ENCODE measurements around the gene FAT1. TPM values are rescaled to one million over a fixed set of nuclear protein-coding genes. Genes with fewer than 3 reads are reported as not detected.

The FAT1 gene
- total RNA-seq, 4 donors from 2014 or later = 21.0 to 109 (median 76.4) TPM

- no peak overlapping the region for H3K27ac ChIP-seq
- H3K27me3 ChIP-seq = peaks cover 0 to under 1% (median 0%) of the 10 kb centered on the region in 4 donors
- DNase-seq = no peak
- no peak overlapping the region for H3K4me3 ChIP-seq
- no peaks in the 10 kb centered on the region for H3K36me3 ChIP-seq
- no peaks in the 10 kb centered on the region for H3K9me3 ChIP-seq
- H3K4me1 ChIP-seq = no peaks in the 10 kb centered on the region
- WGBS, 2 donors = 77 to 82% methylated on average over 2 of the region's 2 CpGs
- intact Hi-C loops (cut with DNase I) = no loop called here
- TF ChIP-seq, protein P1, sequence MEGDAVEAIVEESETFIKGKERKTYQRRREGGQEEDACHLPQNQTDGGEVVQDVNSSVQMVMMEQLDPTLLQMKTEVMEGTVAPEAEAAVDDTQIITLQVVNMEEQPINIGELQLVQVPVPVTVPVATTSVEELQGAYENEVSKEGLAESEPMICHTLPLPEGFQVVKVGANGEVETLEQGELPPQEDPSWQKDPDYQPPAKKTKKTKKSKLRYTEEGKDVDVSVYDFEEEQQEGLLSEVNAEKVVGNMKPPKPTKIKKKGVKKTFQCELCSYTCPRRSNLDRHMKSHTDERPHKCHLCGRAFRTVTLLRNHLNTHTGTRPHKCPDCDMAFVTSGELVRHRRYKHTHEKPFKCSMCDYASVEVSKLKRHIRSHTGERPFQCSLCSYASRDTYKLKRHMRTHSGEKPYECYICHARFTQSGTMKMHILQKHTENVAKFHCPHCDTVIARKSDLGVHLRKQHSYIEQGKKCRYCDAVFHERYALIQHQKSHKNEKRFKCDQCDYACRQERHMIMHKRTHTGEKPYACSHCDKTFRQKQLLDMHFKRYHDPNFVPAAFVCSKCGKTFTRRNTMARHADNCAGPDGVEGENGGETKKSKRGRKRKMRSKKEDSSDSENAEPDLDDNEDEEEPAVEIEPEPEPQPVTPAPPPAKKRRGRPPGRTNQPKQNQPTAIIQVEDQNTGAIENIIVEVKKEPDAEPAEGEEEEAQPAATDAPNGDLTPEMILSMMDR (IDR thresholded peaks at IDR 0.05) = no peak
- no peak for TF ChIP-seq POLR2A (IDR thresholded peaks at IDR 0.05)
These were observed 180.4 kb downstream of the FAT1 start for GRCh38 chr4:186543206-186543605.

- Histone ChIP-seq H3K27ac (no peak overlapping the region), H3K27me3 (no peaks in the 10 kb centered on the region), H3K4me3 (no peak overlapping the region), H3K9me3 (no peaks in the 10 kb centered on the region), H3K4me1 (no peaks in the 10 kb centered on the region), H3K36me3 (no peaks in the 10 kb centered on the region)
- no peak for DNase-seq
- TF ChIP-seq, protein P1 (IDR thresholded peaks at IDR 0.05) = no peak
- 70 to 77% methylated on average over 3 to 4 of the region's 4 CpGs for WGBS, 2 donors
- intact Hi-C loops (cut with DNase I) = no loop called here
These were observed 181.9 kb downstream of the FAT1 start for GRCh38 chr4:186541801-186542200.

- DNase-seq = no peak
- H3K4me3 ChIP-seq = no peak overlapping the region
- H3K36me3 ChIP-seq = no peaks in the 10 kb centered on the region
- WGBS, 2 donors = 72 to 80% methylated on average over 15 to 19 of the region's 19 CpGs
- no peak overlapping the region for H3K27ac ChIP-seq
- no peaks in the 10 kb centered on the region for H3K9me3 ChIP-seq
- no peaks in the 10 kb centered on the region for H3K27me3 ChIP-seq
- TF ChIP-seq, protein P1 (IDR thresholded peaks at IDR 0.05) = no peak
- TF ChIP-seq POLR2A (IDR thresholded peaks at IDR 0.05) = no peak
- intact Hi-C loops (cut with DNase I) = no loop called here
- H3K4me1 ChIP-seq = no peaks in the 10 kb centered on the region
These were observed 185.7 kb downstream of the FAT1 start for GRCh38 chr4:186537843-186538521.

Other genes with a start within 250 kb of the FAT1 start
- not detected for gene MTNR1A, start 168.3 kb downstream of the FAT1 start, total RNA-seq

Measured in esophagus squamous epithelium (tissue), 5 donors.